Measurements from ENCODE around the gene ENPP7.

Gene ENPP7

GRCh38 chr17:79722787-79723186, 8.0 kb upstream of the ENPP7 start:
- TF ChIP-seq CTCF (IDR thresholded peaks at IDR 0.05; ENCODE audit: borderline replicate concordance, insufficient read depth, low read depth, low read length): no peak
- H3K4me3 ChIP-seq (ENCODE audit: low read depth, low read length): no peak overlapping the region

- no peak for TF ChIP-seq CTCF (IDR thresholded peaks at IDR 0.05; ENCODE audit: borderline replicate concordance, insufficient read depth, low read depth, low read length)
- no peak overlapping the region for H3K4me3 ChIP-seq (ENCODE audit: low read depth, low read length)
These were observed 2.4 kb upstream of the ENPP7 start for GRCh38 chr17:79728169-79728907.

- no peak for TF ChIP-seq CTCF (IDR thresholded peaks at IDR 0.05; ENCODE audit: borderline replicate concordance, insufficient read depth, low read depth, low read length)
- no peak overlapping the region for H3K4me3 ChIP-seq (ENCODE audit: low read depth, low read length)
These were observed 1.8 kb upstream of the ENPP7 start for GRCh38 chr17:79728908-79729471.

GRCh38 chr17:79729761-79730160, 982 bp upstream of the ENPP7 start:
- no peak for TF ChIP-seq CTCF (IDR thresholded peaks at IDR 0.05; ENCODE audit: borderline replicate concordance, insufficient read depth, low read depth, low read length)
- no peak overlapping the region for H3K4me3 ChIP-seq (ENCODE audit: low read depth, low read length)

- TF ChIP-seq CTCF (IDR thresholded peaks at IDR 0.05; ENCODE audit: borderline replicate concordance, insufficient read depth, low read depth, low read length): no peak
- no peak overlapping the region for H3K4me3 ChIP-seq (ENCODE audit: low read depth, low read length)
These were observed 340 bp upstream of the ENPP7 start for GRCh38 chr17:79730437-79730768.

- no peak for TF ChIP-seq CTCF (IDR thresholded peaks at IDR 0.05; ENCODE audit: borderline replicate concordance, insufficient read depth, low read depth, low read length)
- H3K4me3 ChIP-seq (ENCODE audit: low read depth, low read length): no peak overlapping the region
These were observed 1.5 kb downstream of the ENPP7 start for GRCh38 chr17:79732254-79732653.
